ENCODE results near the gene MUTYH.
A peak's percentile ranks its signal among the peaks of the same experiment; 100 is the strongest.

MUTYH gene

GRCh38 chr1:45364294-45364693 is 24.1 kb upstream of the MUTYH start:
- H3K4me3 ChIP-seq (ENCODE audit: low read depth, low read length) = no peak overlapping the region
- no peak for TF ChIP-seq CTCF (conservative IDR thresholded peaks at IDR 0.05; ENCODE audit: low read depth, low read length)
- no peak for DNase-seq (ENCODE audit: low read depth)

GRCh38 chr1:45360981-45361380 is 20.7 kb upstream of the MUTYH start:
- peak overlapping the region; percentile 28 for H3K4me3 ChIP-seq (ENCODE audit: low read depth, low read length)

GRCh38 chr1:45359882-45360513 is 19.8 kb upstream of the MUTYH start:
- peak; percentile 75 for TF ChIP-seq CTCF (conservative IDR thresholded peaks at IDR 0.05; ENCODE audit: low read depth, low read length)
- peak; percentile 90 for DNase-seq (ENCODE audit: low read depth)
- H3K4me3 ChIP-seq (ENCODE audit: low read depth, low read length) = no peak overlapping the region

More at GRCh38 chr1:45360981-45361380, 20.7 kb upstream of the MUTYH start:
- TF ChIP-seq CTCF (conservative IDR thresholded peaks at IDR 0.05; ENCODE audit: low read depth, low read length) = peak; percentile 30
- DNase-seq (ENCODE audit: low read depth) = peak; percentile 86

- TF ChIP-seq CTCF (conservative IDR thresholded peaks at IDR 0.05; ENCODE audit: low read depth, low read length) = no peak
- no peak overlapping the region for H3K4me3 ChIP-seq (ENCODE audit: low read depth, low read length)
- DNase-seq (ENCODE audit: low read depth) = peak; percentile 20
These were observed 15.9 kb upstream of the MUTYH start for GRCh38 chr1:45356186-45356585.

GRCh38 chr1:45355683-45356082 is 15.4 kb upstream of the MUTYH start:
- no peak for DNase-seq (ENCODE audit: low read depth)
- H3K4me3 ChIP-seq (ENCODE audit: low read depth, low read length) = no peak overlapping the region
- no peak for TF ChIP-seq CTCF (conservative IDR thresholded peaks at IDR 0.05; ENCODE audit: low read depth, low read length)

GRCh38 chr1:45354838-45355237 is 14.6 kb upstream of the MUTYH start:
- DNase-seq (ENCODE audit: low read depth) = no peak
- no peak overlapping the region for H3K4me3 ChIP-seq (ENCODE audit: low read depth, low read length)
- TF ChIP-seq CTCF (conservative IDR thresholded peaks at IDR 0.05; ENCODE audit: low read depth, low read length) = no peak

- no peak overlapping the region for H3K4me3 ChIP-seq (ENCODE audit: low read depth, low read length)
- no peak for TF ChIP-seq CTCF (conservative IDR thresholded peaks at IDR 0.05; ENCODE audit: low read depth, low read length)
- DNase-seq (ENCODE audit: low read depth) = no peak
These were observed 13.4 kb upstream of the MUTYH start for GRCh38 chr1:45353685-45354084.

All from choroid plexus epithelial cell (primary cell).